ENCODE results near the gene BRME1. TPM values are rescaled to one million over a fixed set of nuclear protein-coding genes. Genes with fewer than 3 reads are reported as not detected.

BRME1 gene
- total RNA-seq, 1 experiment from 2014 or later, result 1.5 TPM

- CTCF ChIA-PET, result interaction anchor here (0.7 kb wide), 2 partner anchors 559 to 1244 kb away, joined by 5 read pairs; no protein-coding TSS in a partner anchor
- Mint-ChIP-seq H3K36me3 (ENCODE audit: insufficient read depth, unreplicated experiment) (peaks cover 8% of the 10 kb centered on the region), H3K9me3 (ENCODE audit: low read depth, unreplicated experiment) (no peaks in the 10 kb centered on the region), H3K4me3 (ENCODE audit: low read depth, unreplicated experiment) (no peak within 1 kb of the TSS), H3K4me1 (ENCODE audit: low read depth, unreplicated experiment) (peaks cover 17% of the 10 kb centered on the region), H3K27ac (ENCODE audit: unreplicated experiment) (no peak within 1 kb of the TSS), H3K27me3 (ENCODE audit: unreplicated experiment) (peaks cover 30% of the 10 kb centered on the region)
- intact Hi-C loops (cut with micrococcal nuclease; ENCODE audit: unreplicated experiment), result no loop called here
- no peak for DNase-seq
- TF ChIP-seq CTCF (IDR thresholded peaks at IDR 0.05; ENCODE audit: unreplicated experiment), result no peak
- BruUV-seq (replicated peaks), result no TSS peak
Measured at GRCh38 chr19:13938301-13939064, 32.6 kb upstream of the BRME1 start, which contains the start of gene PODNL1. Gene PODNL1, minus strand, starts transcription at chr19:13938417. Its CDS starts 236 bp downstream, at chr19:13938181.

GRCh38 chr19:13937479-13938300 is 31.8 kb upstream of the BRME1 start:
- CTCF ChIA-PET, result no interaction called here
- intact Hi-C loops (cut with micrococcal nuclease; ENCODE audit: unreplicated experiment), result no loop called here
- BruUV-seq (replicated peaks), result no TSS peak

GRCh38 chr19:13935765-13936510 is 30.0 kb upstream of the BRME1 start:
- DNase-seq, result no peak
- TF ChIP-seq CTCF (IDR thresholded peaks at IDR 0.05; ENCODE audit: unreplicated experiment), result no peak
- Mint-ChIP-seq H3K27ac (ENCODE audit: unreplicated experiment) (no peak overlapping the region), H3K9me3 (ENCODE audit: low read depth, unreplicated experiment) (no peaks in the 10 kb centered on the region), H3K36me3 (ENCODE audit: insufficient read depth, unreplicated experiment) (peaks cover 13% of the 10 kb centered on the region), H3K4me1 (ENCODE audit: low read depth, unreplicated experiment) (peaks cover 17% of the 10 kb centered on the region), H3K4me3 (ENCODE audit: low read depth, unreplicated experiment) (no peak overlapping the region), H3K27me3 (ENCODE audit: unreplicated experiment) (peaks cover 34% of the 10 kb centered on the region)
- CTCF ChIA-PET, result interaction anchor here (0.7 kb wide), 1 partner anchor 68 kb away, joined by 4 read pairs; no protein-coding TSS in a partner anchor
- intact Hi-C loops (cut with micrococcal nuclease; ENCODE audit: unreplicated experiment), result no loop called here
- no TSS peak for BruUV-seq (replicated peaks)

More at GRCh38 chr19:13937479-13938300, 31.8 kb upstream of the BRME1 start:
- no peak for TF ChIP-seq CTCF (IDR thresholded peaks at IDR 0.05; ENCODE audit: unreplicated experiment)
- H3K4me1 Mint-ChIP-seq (ENCODE audit: low read depth, unreplicated experiment), result peaks cover 17% of the 10 kb centered on the region
- no peak for DNase-seq
- peaks cover 13% of the 10 kb centered on the region for H3K36me3 Mint-ChIP-seq (ENCODE audit: insufficient read depth, unreplicated experiment)
- H3K4me3 Mint-ChIP-seq (ENCODE audit: low read depth, unreplicated experiment), result no peak overlapping the region
- no peak overlapping the region for H3K27ac Mint-ChIP-seq (ENCODE audit: unreplicated experiment)
- no peaks in the 10 kb centered on the region for H3K9me3 Mint-ChIP-seq (ENCODE audit: low read depth, unreplicated experiment)
- H3K27me3 Mint-ChIP-seq (ENCODE audit: unreplicated experiment), result peaks cover 34% of the 10 kb centered on the region

GRCh38 chr19:13934785-13935109 is 28.8 kb upstream of the BRME1 start:
- Mint-ChIP-seq H3K4me1 (ENCODE audit: low read depth, unreplicated experiment) (peaks cover 17% of the 10 kb centered on the region), H3K9me3 (ENCODE audit: low read depth, unreplicated experiment) (no peaks in the 10 kb centered on the region), H3K27me3 (ENCODE audit: unreplicated experiment) (peaks cover 34% of the 10 kb centered on the region), H3K4me3 (ENCODE audit: low read depth, unreplicated experiment) (no peak overlapping the region), H3K36me3 (ENCODE audit: insufficient read depth, unreplicated experiment) (peaks cover 13% of the 10 kb centered on the region), H3K27ac (ENCODE audit: unreplicated experiment) (no peak overlapping the region)
- CTCF ChIA-PET, result no interaction called here
- no peak for TF ChIP-seq CTCF (IDR thresholded peaks at IDR 0.05; ENCODE audit: unreplicated experiment)
- DNase-seq, result no peak
- no TSS peak for BruUV-seq (replicated peaks)
- intact Hi-C loops (cut with micrococcal nuclease; ENCODE audit: unreplicated experiment), result no loop called here
